Posterior vena cava (tissue), 2 donors: ENCODE data around the gene OCA2. TPM values are rescaled to one million over a fixed set of nuclear protein-coding genes. Genes with fewer than 3 reads are reported as not detected.
A peak's percentile ranks its signal among the peaks of the same experiment; 100 is the strongest.
"Not testable (repeated sequence)": the region's sequence is repeated elsewhere in the genome, so short reads cannot be mapped to it uniquely, and the experiment has no call there.

Source experiments
- DNase-seq: peaks from one replicate; pipeline ENCODE4 v3.0.0-alpha.2; 2020; ENCODE audit warnings: low spot score
- intact Hi-C, 2 donors: fragments of 100-400 bp; cut with DNase I; formaldehyde crosslinking; loops; one replicate each; pipeline versions ENCODE4 v1.14.1 to v1.14.2; 2022 to 2023
- total RNA-seq, 2 donors: library from RNA; stranded (reverse); fragmentation: NEBNext Ultra II Directional; extraction: Animal tissue kit (Norgen Biotek cat#: 25700); gene quantifications; one replicate each; pipeline ENCODE4 v1.2.1, GENCODE V29; 2021
- donor health status: DM: yes; HTN: yes; CAD: no.
- donor health status: DM: yes; HTN: yes; CAD: no.

Gene OCA2
- total RNA-seq, 2 donors from 2014 or later = 0.38 to 1.4 TPM

GRCh38 chr15:28018291-28019044 lies 80.6 kb downstream of the OCA2 start:
- peak; percentile 75 for DNase-seq
- intact Hi-C loops = no loop called here

GRCh38 chr15:28017423-28017924 lies 81.6 kb downstream of the OCA2 start:
- peak; percentile 73 for DNase-seq

GRCh38 chr15:28015855-28016254 lies 83.3 kb downstream of the OCA2 start:
- intact Hi-C loops = no loop called here

More at GRCh38 chr15:28017423-28017924, 81.6 kb downstream of the OCA2 start:
- intact Hi-C loops = no loop called here

GRCh38 chr15:28014623-28015200 lies 84.4 kb downstream of the OCA2 start:
- peak; percentile 68 for DNase-seq
- intact Hi-C loops = no loop called here

More at GRCh38 chr15:28015855-28016254, 83.3 kb downstream of the OCA2 start:
- no peak for DNase-seq

GRCh38 chr15:28013976-28014375 lies 85.1 kb downstream of the OCA2 start:
- no peak for DNase-seq
- intact Hi-C loops = no loop called here

- intact Hi-C loops = no loop called here
- no peak for DNase-seq
Observed at GRCh38 chr15:28013480-28013879, 85.6 kb downstream of the OCA2 start.

- DNase-seq = no peak
- intact Hi-C loops = no loop called here
Observed at GRCh38 chr15:28012231-28012630, 86.9 kb downstream of the OCA2 start.

GRCh38 chr15:28008175-28008574 lies 90.9 kb downstream of the OCA2 start:
- intact Hi-C loops = loop anchor here in 1 of 2 donors (5.0 kb wide), 1 partner anchor 1766 kb away; no protein-coding TSS in a partner anchor

GRCh38 chr15:28006116-28006905 lies 92.8 kb downstream of the OCA2 start:
- no peak for DNase-seq
- intact Hi-C loops = loop anchor here in 1 of 2 donors (5.0 kb wide), 1 partner anchor 1764 kb away; no protein-coding TSS in a partner anchor

More at GRCh38 chr15:28008175-28008574, 90.9 kb downstream of the OCA2 start:
- not testable (repeated sequence) for DNase-seq

GRCh38 chr15:28005004-28005527 lies 94.0 kb downstream of the OCA2 start:
- DNase-seq = peak; percentile 78

GRCh38 chr15:28004143-28005003 lies 94.7 kb downstream of the OCA2 start:
- peak; percentile 65 for DNase-seq
- intact Hi-C loops = loop anchor here in 1 of 2 donors (5.0 kb wide), 1 partner anchor 1762 kb away; no protein-coding TSS in a partner anchor

More at GRCh38 chr15:28005004-28005527, 94.0 kb downstream of the OCA2 start:
- intact Hi-C loops = loop anchor here in 1 of 2 donors (5.0 kb wide), 1 partner anchor 1763 kb away; no protein-coding TSS in a partner anchor

GRCh38 chr15:28003302-28004037 lies 95.6 kb downstream of the OCA2 start:
- DNase-seq = peak; percentile 77

GRCh38 chr15:28002867-28003266 lies 96.2 kb downstream of the OCA2 start:
- intact Hi-C loops = no loop called here
- peak; percentile 62 for DNase-seq

More at GRCh38 chr15:28003302-28004037, 95.6 kb downstream of the OCA2 start:
- intact Hi-C loops = no loop called here

GRCh38 chr15:28002136-28002861 lies 96.8 kb downstream of the OCA2 start:
- intact Hi-C loops = no loop called here
- DNase-seq = peak; percentile 46

GRCh38 chr15:28001641-28002040 lies 97.5 kb downstream of the OCA2 start:
- intact Hi-C loops = no loop called here
- peak; percentile 73 for DNase-seq

GRCh38 chr15:27993996-27994780 lies 104.9 kb downstream of the OCA2 start:
- intact Hi-C loops = no loop called here

More at GRCh38 chr15:27993996-27994780, 104.9 kb downstream of the OCA2 start:
- peak; percentile 71 for DNase-seq
